GM21515 (cell line): ENCODE measurements around the gene SEC11A.

Source experiments
- ATAC-seq: cut with Tn5 transposase; IDR thresholded peaks from one replicate; pipeline ENCODE4 v1.9.1; 2021; ENCODE audit not compliant: unreplicated experiment

The SEC11A gene

DNA sequence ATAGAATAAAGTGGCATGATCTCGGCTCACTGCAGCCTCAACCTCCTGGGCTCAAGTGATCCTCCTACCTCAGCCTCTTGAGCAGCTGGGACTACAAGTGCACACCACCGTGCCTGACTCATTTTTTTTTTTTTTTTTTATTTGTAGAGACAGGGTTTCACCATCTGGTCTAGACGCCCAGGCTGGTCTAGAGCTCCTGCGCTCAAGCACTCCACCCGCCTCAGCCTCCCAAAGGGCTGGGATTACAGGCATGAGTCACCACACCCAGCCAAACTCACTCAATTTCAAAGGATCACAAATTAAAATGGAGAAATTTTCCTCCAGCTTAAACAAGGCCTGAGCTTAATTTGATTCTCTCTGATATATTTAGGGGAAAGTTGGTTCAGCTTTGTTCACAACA, 30.6 kb downstream of the SEC11A start:
- ATAC-seq = no peak

DNA sequence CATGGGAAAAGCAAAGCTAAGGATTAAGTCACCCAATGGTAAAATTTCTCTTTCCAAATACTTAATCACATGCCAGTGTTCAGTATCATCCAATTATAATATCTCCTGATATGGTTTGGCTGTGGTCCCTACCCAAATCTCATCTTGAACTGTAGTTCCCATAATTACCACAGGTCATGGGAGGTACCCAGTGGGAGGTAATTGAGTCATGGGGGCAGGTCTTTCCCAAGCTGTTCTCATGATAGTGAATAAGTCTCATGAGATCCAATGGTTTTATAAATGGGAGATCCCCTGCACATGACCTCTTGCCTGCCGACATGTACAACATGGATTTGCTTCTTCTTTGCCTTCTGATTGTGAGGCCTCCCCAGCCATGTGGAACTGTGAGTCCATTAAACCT, 31.8 kb downstream of the SEC11A start:
- ATAC-seq = no peak

DNA sequence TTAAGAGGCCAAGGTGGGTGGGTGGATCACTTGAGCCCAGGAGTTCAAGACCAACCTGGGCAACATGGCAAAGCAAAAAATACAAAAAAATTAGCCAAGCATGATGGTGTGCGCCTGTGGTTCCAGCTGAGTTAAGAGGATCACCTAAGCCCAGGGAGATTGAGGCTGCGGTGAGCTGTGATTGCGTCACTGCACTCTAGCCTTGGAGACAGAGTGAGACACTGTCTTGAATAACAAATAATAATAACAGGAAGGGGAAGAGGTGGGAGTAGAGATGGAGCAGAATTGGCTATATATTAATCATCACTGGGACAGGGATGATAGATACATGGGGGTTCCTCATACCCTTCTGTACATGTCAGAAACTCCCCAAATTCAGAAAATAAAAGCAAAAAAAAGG, 34.1 kb downstream of the SEC11A start:
- ATAC-seq = no peak

DNA sequence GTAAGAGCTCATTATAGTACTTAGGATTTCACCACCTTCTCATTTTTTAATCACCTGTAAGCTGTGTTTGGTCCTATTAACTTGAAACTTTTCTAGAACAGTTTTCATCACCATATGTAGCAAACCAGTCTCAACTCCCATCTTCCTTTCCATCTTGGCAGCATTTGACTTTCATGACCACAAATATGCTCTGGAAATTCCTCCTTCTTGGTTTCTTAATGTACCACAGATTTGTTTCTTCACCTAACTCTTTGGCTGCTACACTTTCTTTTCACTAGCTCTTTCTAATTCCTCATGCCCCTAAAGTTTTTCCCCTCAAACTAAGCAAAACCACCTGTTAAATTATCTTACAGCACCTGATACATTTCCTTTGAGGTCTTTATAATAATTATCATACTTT, 44.7 kb downstream of the SEC11A start:
- no peak for ATAC-seq

DNA sequence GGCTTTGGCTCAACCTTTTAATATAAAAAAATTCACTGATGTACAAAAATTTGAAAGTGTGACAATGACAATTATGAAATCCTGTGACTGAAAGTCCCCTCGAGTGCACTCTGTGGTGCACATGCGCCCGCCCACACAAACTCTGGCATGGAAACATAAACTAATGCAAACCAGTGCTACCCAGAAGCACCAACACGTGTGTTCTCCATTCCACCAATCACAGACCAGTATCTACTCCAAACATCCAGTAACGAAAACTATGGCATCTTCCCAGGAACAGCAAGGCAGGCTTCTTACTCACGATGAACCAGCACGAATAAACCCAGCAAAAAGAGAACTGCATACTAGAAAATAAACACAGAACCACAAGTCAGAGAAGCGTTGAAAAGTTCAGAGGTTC, 46.2 kb downstream of the SEC11A start:
- ATAC-seq = no peak

DNA sequence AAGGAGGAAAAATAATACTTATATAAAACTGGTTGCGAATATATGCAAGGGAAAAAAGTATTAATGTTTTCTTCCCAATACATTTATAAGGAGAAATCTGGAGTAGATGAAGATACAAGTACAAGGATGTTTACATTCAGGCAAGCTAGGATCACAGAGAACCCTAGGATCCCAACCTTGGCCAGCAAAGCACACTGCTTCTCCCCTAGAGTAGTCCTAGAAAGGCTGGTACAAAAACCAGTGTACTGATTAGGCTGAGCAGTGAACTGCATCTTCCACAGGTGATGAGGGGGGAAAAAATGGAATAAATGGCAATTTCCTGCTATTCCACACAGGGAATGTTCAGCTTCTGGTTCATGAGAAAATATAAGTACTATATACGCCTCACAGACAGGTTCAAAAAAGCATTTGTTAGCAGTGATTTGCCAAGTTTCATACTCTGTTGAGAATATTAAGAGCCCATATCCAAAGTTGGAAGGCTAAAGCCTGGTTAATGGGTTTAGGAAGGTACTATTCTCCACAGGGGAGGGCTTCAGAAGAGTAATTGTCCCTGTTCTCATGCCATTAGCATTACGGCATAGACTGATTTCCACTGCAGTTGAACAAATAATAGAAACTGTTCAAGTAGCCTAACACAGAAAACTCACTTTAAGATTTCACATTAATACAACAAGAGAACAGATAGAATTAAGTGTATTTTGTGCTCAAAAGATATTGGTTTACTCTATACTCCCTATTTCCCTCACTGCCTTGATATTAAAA, 47.5 kb downstream of the SEC11A start:
- no peak for ATAC-seq

DNA sequence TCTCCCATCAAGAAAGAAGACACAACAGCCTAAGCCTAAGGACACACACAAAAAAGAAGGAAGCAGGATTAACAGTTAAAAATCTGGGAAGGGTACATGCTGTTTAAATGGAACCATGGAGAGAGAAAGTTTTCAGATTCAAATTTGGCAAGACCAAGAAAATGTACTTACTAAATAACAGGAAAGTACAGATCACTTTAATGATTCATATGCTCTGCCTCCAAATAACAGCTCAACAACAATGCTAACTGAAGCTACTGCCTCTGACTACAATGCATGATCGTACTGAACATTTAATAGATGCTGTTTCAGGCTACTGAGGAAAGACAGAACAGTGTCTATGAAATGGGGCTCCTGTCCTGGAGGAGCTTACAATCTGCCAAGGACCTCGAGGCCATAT, 49.6 kb downstream of the SEC11A start:
- ATAC-seq = no peak

DNA sequence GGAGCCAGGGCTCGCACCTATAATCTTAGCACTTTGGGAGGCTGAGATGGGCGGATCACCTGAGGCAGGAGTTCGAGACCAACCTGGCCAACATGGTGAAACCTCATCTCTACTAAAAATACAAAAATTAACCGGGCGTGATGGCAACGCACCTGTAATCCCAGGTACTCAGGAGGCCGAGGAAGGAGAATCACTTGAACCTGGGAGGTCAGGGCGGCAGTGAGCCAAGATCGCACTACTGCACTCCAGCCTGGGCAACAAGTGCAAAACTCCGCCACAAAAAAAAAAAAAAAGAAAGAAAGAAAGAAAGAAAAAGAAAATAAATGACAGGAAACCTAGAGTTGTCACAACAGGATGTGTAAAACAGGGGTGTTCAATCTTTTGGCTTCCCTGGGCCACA, 54.9 kb downstream of the SEC11A start:
- ATAC-seq = no peak

DNA sequence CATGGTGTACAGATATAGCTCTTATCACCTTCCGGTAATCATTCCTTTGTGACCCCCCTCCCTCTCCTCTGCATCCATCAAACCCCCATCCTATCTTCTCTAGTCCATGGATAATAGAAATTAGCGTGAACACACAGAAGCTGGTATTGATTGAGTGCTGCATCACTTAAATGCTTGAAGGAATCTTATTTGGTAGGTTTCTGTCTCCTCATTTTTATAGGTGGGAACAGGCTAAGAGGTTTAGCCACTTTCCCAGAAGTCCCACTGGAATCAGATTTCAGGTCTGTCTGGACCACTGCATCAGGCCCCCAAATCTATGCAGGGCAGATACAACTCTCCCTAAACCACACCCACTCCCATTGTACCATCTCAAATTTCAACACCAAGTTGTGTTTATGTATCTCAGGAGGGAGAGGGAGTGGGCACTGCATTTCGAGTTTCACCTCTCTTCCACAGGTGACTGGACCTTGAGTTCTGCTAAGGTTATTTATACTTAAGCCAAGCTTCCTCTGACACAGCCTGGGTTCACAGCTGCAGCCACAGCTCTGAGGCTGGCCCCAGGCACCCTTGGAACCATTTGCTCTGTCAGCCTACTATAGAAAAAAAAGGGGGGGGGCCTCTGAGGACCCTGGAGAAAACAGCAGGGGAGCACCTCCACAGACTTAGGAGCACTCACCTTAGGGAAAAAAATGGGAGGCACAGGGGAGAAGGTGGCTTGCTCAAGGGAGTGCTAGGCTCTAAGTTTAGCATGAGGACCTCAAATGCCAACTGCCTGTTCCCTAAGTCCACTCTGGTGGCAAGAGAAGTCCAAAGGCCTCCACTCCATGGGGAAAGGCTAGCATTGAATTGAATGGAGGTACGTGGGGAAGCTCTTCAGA, 55.8 kb downstream of the SEC11A start:
- ATAC-seq = no peak

DNA sequence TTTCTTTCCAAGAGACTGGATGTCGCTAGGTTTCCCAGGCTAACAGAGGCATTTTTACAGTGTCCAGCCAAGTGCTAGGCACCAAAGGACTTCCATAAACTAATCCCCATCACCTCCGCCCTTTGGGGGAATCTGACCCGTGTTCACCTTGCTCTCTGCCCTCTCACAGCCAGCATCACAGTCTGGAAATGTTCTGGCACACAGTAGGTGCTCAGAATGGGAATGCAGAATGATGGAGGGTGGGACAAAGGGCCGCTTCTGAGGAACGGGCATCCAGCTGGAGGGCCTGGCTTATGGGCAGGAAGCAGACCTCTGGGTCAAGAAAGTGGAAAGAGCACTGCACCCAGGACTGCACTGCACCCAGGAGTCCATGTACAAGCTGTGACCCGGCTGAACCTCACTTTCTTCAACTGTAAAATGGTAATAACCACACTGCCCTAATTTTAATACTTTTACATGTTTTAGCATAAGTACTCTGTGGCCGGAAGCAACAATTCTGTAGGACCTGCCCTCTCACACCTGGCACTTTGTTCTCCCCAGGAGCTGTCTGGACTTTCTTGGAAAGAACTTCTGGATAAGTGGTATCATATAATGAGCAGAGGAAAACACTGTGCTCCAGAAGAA, 57.0 kb downstream of the SEC11A start:
- ATAC-seq = no peak

DNA sequence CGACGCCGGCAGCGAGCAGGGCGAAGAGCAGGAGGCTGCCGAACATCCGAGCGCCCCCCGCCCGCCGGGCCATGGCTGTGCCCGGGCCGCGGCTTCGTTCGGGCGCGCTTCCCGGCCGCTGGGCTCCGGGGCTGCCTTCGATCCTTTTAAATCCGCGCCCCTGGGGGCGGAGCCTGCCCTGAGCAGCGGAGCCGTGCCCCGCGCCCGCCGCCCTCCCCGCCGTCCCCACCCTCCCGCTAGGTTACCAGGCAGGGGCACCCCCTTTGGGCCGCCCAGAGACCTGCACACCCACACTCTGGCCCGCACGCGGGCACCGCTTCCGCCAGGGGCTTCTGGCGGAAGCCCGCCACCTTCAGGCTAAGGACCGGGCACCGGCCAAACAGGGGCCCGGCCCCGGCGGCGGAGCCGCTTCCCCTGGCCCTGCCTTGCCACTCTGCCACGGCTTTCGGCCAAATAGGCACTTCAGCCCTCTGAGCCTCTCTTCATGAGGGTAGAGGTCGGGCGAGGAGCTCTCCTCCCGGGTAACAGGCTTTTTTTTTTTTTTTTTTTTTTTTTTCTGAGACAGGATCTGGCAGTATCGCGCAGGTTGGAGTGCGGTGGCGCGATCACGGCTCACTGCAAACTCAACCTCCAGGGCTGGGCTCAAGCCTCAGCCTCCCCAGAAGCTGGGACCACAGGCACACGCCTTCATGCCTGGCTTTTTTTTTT, 57.7 kb downstream of the SEC11A start, which contains the start of gene NMB:
NMB (minus strand) TSS at position 120 of the 708 bp plus-strand sequence; CDS start at position 73, 47 bp downstream.
- ATAC-seq = peak; percentile 56

DNA sequence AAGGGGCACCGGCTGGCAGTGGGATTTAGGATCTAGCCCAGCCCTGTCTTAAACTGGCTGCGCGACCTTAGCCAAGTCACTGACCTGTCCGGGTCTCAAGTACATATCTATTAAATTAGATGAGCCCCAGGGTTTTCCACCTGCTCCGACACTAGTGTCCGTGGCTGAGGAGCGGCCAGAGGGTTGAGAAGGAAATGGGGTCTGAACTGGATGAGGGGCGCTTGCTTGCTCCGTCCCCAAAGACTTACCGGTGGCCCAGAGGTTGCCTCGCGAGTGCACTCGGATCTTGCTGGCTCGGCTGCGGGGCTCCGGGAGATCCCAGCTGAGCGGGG, 58.2 kb downstream of the SEC11A start:
- no peak for ATAC-seq

DNA sequence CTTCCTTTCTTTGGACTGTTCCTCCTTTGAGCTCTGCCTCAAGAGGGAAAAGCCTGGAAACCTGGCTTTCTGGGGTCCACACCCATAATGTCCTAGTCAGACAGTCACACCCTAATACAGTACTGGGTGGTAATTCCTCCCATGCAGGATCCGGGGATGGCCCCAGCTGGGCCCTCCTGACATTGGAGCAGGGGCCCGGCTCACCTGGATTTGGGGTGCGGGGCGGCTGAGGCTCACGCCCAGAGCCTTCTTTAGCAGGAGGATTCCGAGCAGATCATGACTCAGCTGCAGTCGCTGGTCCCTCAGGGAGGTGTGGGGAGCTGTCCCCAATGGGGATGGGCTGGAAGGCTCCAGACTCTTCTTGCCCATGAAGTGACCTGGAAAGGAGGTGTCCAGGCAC, 59.0 kb downstream of the SEC11A start:
- ATAC-seq = no peak

DNA sequence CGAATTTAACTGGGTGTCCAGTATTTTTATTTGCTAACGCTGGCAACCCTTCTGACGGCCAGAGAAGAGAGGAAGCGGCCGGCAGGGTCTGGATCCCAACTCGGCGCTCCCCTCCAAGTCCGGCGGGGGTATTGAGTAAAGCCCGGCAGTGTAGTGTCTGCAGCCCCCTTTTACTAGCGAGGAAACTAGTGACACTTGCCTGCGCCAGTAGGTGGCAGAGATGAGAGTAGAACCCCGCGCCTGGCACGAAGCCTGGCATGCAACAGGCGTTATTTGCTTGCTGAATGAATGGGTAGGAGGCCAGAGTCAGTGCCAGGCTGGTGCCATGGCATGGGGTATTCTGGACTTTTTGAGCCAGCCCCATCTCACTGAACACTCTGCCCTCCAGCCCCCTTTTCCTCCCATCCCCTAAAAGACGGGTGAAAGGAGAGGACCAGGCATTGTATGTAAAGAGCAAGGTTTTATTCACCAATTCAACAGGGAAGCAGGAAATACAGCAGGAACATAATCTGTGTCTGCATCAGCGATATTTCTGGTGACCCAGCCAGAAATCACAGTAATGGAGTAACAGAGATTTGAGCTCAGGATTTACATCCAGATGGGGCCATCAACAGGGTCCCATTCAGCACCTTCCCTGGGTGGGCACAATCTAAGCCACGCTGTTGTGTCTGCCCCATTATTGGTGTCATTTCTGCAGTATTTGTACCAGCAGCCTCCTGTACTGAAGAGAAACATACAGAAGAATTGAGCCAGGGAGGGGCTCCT, 61.1 kb downstream of the SEC11A start:
- no peak for ATAC-seq

DNA sequence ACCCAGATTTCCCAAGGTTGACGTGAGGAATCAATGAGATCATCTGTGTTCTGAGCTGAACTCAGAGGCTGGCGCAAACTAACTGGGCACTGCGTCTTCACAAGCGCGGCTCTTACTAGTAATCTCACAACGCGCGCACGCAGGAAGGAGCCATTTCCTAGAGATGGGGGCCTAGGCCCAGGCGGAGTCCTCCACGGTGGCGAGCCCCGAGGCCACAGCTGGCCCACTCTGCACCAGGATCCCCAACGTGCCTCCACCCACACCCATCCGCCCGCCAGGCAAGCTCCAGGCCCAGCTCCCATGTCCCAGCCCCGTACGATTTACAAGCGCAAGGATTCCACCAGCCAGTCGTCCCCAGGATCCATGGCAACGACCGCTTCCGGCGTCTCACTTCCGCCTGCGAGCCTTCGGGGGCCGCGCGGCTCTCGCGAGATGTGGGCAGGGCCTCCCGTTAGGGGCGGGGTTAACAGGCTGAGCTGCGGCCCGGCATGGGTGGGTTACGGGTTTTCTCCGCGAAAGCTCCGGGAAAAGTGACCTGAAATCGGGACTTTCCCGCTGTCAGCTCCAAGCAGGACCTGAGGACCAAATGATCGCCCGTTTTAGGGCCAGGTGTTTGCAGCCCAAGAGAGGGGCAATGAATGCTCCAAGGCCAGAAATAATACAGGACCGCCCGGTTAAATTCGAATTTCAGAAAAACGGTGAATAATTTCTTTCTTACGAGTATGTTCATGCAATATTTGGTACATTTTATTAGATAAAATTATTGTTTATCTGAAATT, 61.8 kb downstream of the SEC11A start, which contains the start of gene WDR73:
WDR73 (minus strand) TSS at position 374 of the 779 bp plus-strand sequence; CDS start at position 365, 9 bp downstream.
- ATAC-seq = peak; percentile 82

DNA sequence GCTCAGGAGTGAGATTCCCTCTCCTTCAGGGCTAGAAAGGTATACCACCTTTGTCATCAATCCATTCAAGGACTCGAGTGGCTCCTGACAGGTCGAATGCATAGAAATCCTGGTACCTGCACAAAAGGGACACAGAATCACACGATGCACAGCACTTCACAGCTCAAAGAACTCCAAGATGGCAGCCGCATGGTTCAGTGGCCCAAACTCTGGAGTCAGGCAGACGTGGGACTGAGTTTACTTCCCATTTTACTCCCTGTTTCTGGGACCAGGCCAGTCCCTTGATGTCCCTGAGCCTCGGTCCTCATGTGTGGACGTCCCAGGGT, 62.4 kb downstream of the SEC11A start:
- ATAC-seq = no peak

DNA sequence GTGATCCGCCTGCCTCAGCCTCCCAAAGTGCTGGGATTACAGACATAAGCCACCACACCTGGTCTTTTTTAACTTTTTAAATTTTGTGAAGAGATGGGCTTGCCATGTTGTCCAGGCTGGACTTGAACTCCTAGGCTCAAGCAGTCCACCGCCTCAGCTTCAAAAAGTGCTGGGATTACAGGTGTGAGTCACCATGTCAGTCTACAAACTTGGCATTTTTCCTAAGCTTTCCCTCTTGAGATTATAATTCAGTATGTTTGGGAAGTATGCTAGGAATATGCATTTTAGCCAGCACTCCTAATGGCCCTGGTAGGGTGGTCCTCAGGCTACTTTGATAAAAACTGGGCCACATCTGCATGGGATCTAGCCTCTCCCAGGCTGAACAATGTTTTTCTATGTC, 66.2 kb downstream of the SEC11A start:
- no peak for ATAC-seq

DNA sequence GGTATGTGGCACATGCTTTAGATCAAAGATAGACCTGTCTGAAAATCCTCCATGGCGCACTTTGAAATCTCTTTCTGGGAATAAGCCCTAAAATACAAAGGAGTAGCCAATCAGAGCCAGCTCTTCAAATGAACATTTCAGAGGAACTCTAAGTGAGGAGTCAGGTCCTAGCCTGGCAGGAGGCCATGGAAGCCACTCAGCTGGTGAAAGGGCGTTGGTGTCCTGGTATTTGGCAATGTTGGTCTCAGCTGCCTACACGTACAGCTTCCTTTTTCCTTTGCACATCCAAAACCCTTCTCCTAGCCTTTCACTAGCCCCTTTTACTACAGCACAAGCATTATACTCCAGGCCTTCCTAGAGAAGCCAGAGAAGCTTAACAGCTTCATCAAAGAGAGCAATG, 67.4 kb downstream of the SEC11A start:
- ATAC-seq = no peak

DNA sequence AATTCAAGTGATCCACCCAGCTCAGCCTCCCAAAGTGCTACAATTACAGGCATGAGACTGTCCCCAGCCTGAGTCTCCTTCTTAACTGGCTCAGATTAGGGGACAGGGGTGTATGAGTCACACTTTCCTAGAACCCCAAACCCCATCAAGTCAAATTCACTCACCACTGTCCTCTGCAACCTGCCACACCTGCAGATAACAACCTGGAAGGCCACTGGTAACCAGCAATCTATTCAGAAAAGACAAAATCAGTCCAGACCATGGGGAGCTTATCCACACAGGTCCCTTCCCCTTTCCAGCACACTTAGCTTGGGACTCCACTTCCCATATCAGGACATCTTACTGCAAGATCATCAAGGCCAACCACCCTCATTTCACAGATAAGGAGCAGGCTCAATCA, 68.2 kb downstream of the SEC11A start:
- no peak for ATAC-seq

DNA sequence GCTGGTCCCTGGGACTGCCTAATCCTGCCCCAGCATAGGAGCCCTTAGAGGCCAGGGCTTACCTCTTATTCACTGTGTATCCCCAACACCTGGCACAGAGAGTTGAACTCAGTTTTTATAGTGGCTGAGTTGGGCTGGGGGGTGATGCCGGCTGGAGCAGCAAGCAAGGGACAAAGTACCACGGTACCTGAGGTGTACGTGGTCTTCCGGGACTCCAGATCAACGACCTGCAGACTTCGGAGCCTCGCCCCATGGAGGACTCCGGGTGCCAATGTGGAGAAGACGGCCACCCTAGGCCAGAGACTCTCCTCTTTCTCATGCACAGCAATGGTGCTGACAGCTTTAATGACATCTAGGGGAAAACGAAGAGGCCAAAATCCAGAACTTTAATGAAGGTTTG, 69.9 kb downstream of the SEC11A start:
- no peak for ATAC-seq
